Fibroblast of lung (primary cell): ENCODE measurements around the gene UST. TPM values are rescaled to one million over a fixed set of nuclear protein-coding genes. Genes with fewer than 3 reads are reported as not detected.

Experiments
- DNase-seq, 2 donors: peaks; one replicate each; pipeline versions ENCODE4 v3.0.0 to v3.0.0-alpha.2; 2010; ENCODE audit warnings: low read depth in 2 of 2
- H2AFZ ChIP-seq: 2 replicates; pipeline ENCODE4 v1.5.1; 2012; ENCODE audit warnings: low read length, control low read depth, inconsistent platforms
- H3K27ac ChIP-seq: 2 replicates; pipeline ENCODE4 v1.5.1; 2011; ENCODE audit warnings: low read length, control low read depth; ENCODE audit not compliant: insufficient read depth
- H3K27me3 ChIP-seq: 2 replicates; pipeline ENCODE4 v1.5.1; 2011; ENCODE audit warnings: mild to moderate bottlenecking, low read length; ENCODE audit not compliant: control insufficient read depth, insufficient read depth
- H3K36me3 ChIP-seq: 2 replicates; pipeline ENCODE4 v1.5.1; 2011; ENCODE audit warnings: low read length; ENCODE audit not compliant: control insufficient read depth, insufficient read depth
- H3K4me1 ChIP-seq: 2 replicates; pipeline ENCODE4 v1.5.1; 2011; ENCODE audit warnings: low read length; ENCODE audit not compliant: control insufficient read depth, insufficient read depth; ENCODE audit errors: extremely low read depth
- H3K4me2 ChIP-seq: 2 replicates; pipeline ENCODE4 v1.5.1; 2011; ENCODE audit warnings: low read length, control low read depth; ENCODE audit not compliant: insufficient read depth; ENCODE audit errors: extremely low read depth
- H3K4me3 ChIP-seq, 4 experiments: fragments of 200-600 bp in 1 of 4; sonication (generic) in 1 of 4; replicated peaks in 1 of 4; 2 replicates each; pipeline ENCODE4 v1.5.1; 2011 to 2016; ENCODE audit warnings: low read length in 4 of 4, low read depth in 3 of 4, mild to moderate bottlenecking in 3 of 4, control low read depth in 2 of 4, inconsistent platforms in 1 of 4, mixed read lengths in 1 of 4; ENCODE audit not compliant: insufficient read depth in 1 of 4; ENCODE audit errors: control extremely low read depth in 1 of 4
- H3K79me2 ChIP-seq: 2 replicates; pipeline ENCODE4 v1.5.1; 2012; ENCODE audit warnings: mild to moderate bottlenecking, low read length, inconsistent platforms; ENCODE audit not compliant: control insufficient read depth, insufficient read depth
- H3K9ac ChIP-seq: 2 replicates; pipeline ENCODE4 v1.5.1; 2011; ENCODE audit warnings: mild to moderate bottlenecking, low read length, control low read depth; ENCODE audit not compliant: insufficient read depth
- H3K9me3 ChIP-seq: 2 replicates; pipeline ENCODE4 v1.5.1; 2012; ENCODE audit warnings: low read depth, low read length; ENCODE audit not compliant: control insufficient read depth, insufficient read depth
- H4K20me1 ChIP-seq: 2 replicates; pipeline ENCODE4 v1.5.1; 2011; ENCODE audit warnings: low read length; ENCODE audit not compliant: control insufficient read depth, insufficient read depth; ENCODE audit errors: extremely low read depth
- EZH2 ChIP-seq: IDR thresholded peaks from 2 replicates; pipeline ENCODE4 v1.5.1; 2012; ENCODE audit warnings: low read length, control low read depth, mild to moderate bottlenecking; ENCODE audit errors: missing control alignments
- polyA plus RNA-seq, 2 donors: library from polyadenylated mRNA; depleted of rRNA in 1 of 2; stranded (reverse) in 1 of 2; unstranded in 1 of 2; fragments of >200 nt; gene quantifications; 2 replicates each; pipeline ENCODE4 v1.2.1, GENCODE V29; 2011 to 2012; ENCODE audit warnings: missing spikeins in 1 of 2
- total RNA-seq: library from RNA; depleted of rRNA; stranded (reverse); fragments of >200 nt; gene quantifications from 2 replicates; pipeline ENCODE4 v1.2.1, GENCODE V29; 2014
- TF ChIP-seq, protein P1 (sequence below), 2 donors: IDR thresholded peaks in 1 of 2; conservative IDR thresholded peaks in 1 of 2; 1 replicate in 1 of 2; 2 replicates in 1 of 2; pipeline ENCODE4 v1.5.1; 2011 to 2012; ENCODE audit warnings: low read length in 2 of 2, control low read depth in 1 of 2, inconsistent platforms in 1 of 2, low read depth in 1 of 2, mild to moderate bottlenecking in 1 of 2

UST gene
- total and polyA plus RNA-seq, 2 donors (not counting 1 experiment from before 2014, with no cell fraction given): 6.8 to 19.5 TPM

DNA sequence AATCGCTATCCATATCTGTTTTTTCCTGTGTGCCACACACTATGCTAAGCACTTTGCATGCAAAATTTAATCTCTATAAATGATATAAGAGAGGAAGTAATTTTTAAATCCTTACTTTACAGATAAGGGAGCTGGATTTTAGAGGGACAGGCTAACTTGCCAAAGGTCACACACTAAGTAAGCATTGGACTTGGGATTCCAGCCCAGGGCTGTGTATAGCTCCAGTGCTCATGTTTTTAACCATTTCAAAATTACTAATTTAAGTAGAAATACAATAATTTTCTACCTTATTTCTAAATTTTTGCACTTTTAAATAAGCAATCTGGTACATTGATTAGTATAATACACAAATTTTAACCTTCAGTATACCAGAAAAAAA, 144.6 kb downstream of the UST start:
- no peaks in the 10 kb centered on the region for H3K27me3 ChIP-seq
- no peaks in the 10 kb centered on the region for H4K20me1 ChIP-seq
- H3K9ac ChIP-seq: no peak overlapping the region
- H3K36me3 ChIP-seq: no peaks in the 10 kb centered on the region
- no peak overlapping the region for H2AFZ ChIP-seq
- H3K4me1 ChIP-seq: peaks cover 2% of the 10 kb centered on the region
- no peak overlapping the region for H3K27ac ChIP-seq
- no peak overlapping the region for H3K4me3 ChIP-seq
- no peaks in the 10 kb centered on the region for H3K9me3 ChIP-seq
- no peak for TF ChIP-seq EZH2
- TF ChIP-seq, protein P1, sequence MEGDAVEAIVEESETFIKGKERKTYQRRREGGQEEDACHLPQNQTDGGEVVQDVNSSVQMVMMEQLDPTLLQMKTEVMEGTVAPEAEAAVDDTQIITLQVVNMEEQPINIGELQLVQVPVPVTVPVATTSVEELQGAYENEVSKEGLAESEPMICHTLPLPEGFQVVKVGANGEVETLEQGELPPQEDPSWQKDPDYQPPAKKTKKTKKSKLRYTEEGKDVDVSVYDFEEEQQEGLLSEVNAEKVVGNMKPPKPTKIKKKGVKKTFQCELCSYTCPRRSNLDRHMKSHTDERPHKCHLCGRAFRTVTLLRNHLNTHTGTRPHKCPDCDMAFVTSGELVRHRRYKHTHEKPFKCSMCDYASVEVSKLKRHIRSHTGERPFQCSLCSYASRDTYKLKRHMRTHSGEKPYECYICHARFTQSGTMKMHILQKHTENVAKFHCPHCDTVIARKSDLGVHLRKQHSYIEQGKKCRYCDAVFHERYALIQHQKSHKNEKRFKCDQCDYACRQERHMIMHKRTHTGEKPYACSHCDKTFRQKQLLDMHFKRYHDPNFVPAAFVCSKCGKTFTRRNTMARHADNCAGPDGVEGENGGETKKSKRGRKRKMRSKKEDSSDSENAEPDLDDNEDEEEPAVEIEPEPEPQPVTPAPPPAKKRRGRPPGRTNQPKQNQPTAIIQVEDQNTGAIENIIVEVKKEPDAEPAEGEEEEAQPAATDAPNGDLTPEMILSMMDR (conservative IDR thresholded peaks at IDR 0.05 in 1 of 2, IDR thresholded peaks at IDR 0.05 in 1 of 2; ENCODE audit: low read depth in 1 of 2, low read length in 2 of 2): no peak
- H3K79me2 ChIP-seq: no peaks in the 10 kb centered on the region
- no peak for DNase-seq
- H3K4me2 ChIP-seq: no peak overlapping the region

DNA sequence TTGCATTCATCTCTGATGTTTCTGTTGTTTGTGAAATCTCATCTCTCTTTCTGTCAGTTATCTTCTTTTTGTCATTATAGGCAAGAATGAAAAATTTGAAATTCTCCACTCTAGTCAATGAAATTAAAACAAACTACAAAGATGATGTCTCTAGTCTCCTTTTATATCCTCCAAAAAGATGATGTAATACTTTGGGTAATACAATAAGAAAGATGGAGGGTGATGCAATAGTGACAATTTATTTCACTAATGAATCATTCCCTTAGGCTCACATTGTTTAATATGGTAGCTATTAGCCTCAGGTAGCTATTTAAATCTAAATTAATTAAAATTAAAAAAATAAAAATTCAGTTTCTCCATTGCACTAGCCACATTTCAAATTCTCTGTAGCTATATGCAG, 145.4 kb downstream of the UST start:
- H3K36me3 ChIP-seq: no peaks in the 10 kb centered on the region
- no peak overlapping the region for H3K4me3 ChIP-seq
- H3K79me2 ChIP-seq: no peaks in the 10 kb centered on the region
- peaks cover under 1% of the 10 kb centered on the region for H3K4me1 ChIP-seq
- H3K9me3 ChIP-seq: no peaks in the 10 kb centered on the region
- no peaks in the 10 kb centered on the region for H4K20me1 ChIP-seq
- peak in 1 of 2 donors; percentile 56 for DNase-seq
- H3K9ac ChIP-seq: no peak overlapping the region
- no peak overlapping the region for H3K27ac ChIP-seq
- no peak overlapping the region for H3K4me2 ChIP-seq
- no peak overlapping the region for H2AFZ ChIP-seq
- no peak for TF ChIP-seq EZH2
- TF ChIP-seq, protein P1 (conservative IDR thresholded peaks at IDR 0.05 in 1 of 2, IDR thresholded peaks at IDR 0.05 in 1 of 2; ENCODE audit: low read depth in 1 of 2, low read length in 2 of 2): no peak
- H3K27me3 ChIP-seq: no peaks in the 10 kb centered on the region

DNA sequence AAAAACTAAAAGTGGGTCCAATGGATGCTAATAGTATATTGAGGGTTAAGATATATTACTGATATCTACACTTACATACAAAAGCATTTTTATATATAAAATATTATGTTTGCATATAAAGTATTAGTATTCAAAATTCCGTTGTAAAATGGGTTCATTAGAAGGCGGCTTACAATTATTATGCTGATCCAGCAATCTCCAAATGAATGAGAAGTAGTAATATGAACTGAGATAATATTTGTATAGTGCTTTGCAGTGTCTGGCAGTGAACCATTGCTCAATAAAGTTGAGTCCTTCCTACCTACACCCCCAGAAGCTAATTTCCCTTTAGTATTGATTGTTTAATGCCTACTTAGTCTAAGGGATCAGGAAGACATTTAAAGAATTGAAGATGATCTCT, 146.2 kb downstream of the UST start:
- Histone ChIP-seq H2AFZ (no peak overlapping the region), H3K27me3 (no peaks in the 10 kb centered on the region), H3K79me2 (no peaks in the 10 kb centered on the region), H3K36me3 (no peaks in the 10 kb centered on the region), H3K9me3 (no peaks in the 10 kb centered on the region), H3K4me1 (no peaks in the 10 kb centered on the region), H4K20me1 (no peaks in the 10 kb centered on the region), H3K9ac (no peak overlapping the region), H3K4me3 (no peak overlapping the region), H3K4me2 (no peak overlapping the region), H3K27ac (no peak overlapping the region)
- TF ChIP-seq EZH2: no peak
- TF ChIP-seq, protein P1 (conservative IDR thresholded peaks at IDR 0.05 in 1 of 2, IDR thresholded peaks at IDR 0.05 in 1 of 2; ENCODE audit: low read depth in 1 of 2, low read length in 2 of 2): no peak
- no peak for DNase-seq
